HEK293 (cell line): ENCODE measurements around the gene HAUS6.

Experiments
- CTCF ChIA-PET: fragments of 350-600 bp; formaldehyde crosslinking; extraction: SDS; loops from one replicate; lab custom pipeline; 2021; ENCODE audit warnings: antibody characterized with exemption; lab: Yijun Ruan, JAX
- POLR2A ChIA-PET: fragments of 300-600 bp; formaldehyde crosslinking; extraction: SDS; loops from one replicate; lab custom pipeline; 2020; ENCODE audit warnings: antibody characterized with exemption, inconsistent platforms; lab: Yijun Ruan, JAX
- H3K27ac ChIP-seq: fragments of 200-500 bp; sonication (Bioruptor generic); 2 replicates; pipeline ENCODE4 v1.5.1; 2014; ENCODE audit warnings: low read depth, low read length, control low read depth, inconsistent platforms; ENCODE audit errors: extremely low read depth
- H3K36me3 ChIP-seq, 2 experiments: fragments of 200-500 bp in 1 of 2; sonication (Bioruptor generic) in 1 of 2; 1 replicate in 1 of 2; 2 replicates in 1 of 2; pipeline ENCODE4 v1.5.1; 2014 to 2017; ENCODE audit warnings: inconsistent platforms in 2 of 2, low read length in 2 of 2; ENCODE audit not compliant: control insufficient read depth in 2 of 2, insufficient read depth in 1 of 2
- H3K4me1 ChIP-seq: fragments of 200-500 bp; sonication (Bioruptor generic); 2 replicates; pipeline ENCODE4 v1.5.1; 2014; ENCODE audit warnings: mild to moderate bottlenecking, low read length, inconsistent platforms; ENCODE audit not compliant: control insufficient read depth, insufficient read depth
- H3K4me3 ChIP-seq: 2 replicates; pipeline ENCODE4 v1.5.1; 2011; ENCODE audit warnings: low read depth, mild to moderate bottlenecking, control low read depth, low read length, moderate library complexity
- H3K9me3 ChIP-seq: fragments of 200-500 bp; sonication (Bioruptor generic); 2 replicates; pipeline ENCODE4 v1.5.1; 2014; ENCODE audit warnings: low read depth, low read length, inconsistent platforms; ENCODE audit not compliant: control insufficient read depth, insufficient read depth
- GLI2 ChIP-seq: fragments of 450-650 bp; formaldehyde crosslinking; IDR thresholded peaks from 2 replicates; pipeline ENCODE4; 2017; ENCODE audit warnings: missing biosample characterization, missing genetic modification characterization, low read depth, borderline replicate concordance
- KLF16 ChIP-seq: fragments of 450-650 bp; formaldehyde crosslinking; IDR thresholded peaks from 2 replicates; pipeline ENCODE4 v1.5.1; 2017; ENCODE audit warnings: missing biosample characterization, missing genetic modification characterization
- MZF1 ChIP-seq: fragments of 450-650 bp; formaldehyde crosslinking; IDR thresholded peaks from 2 replicates; pipeline ENCODE4 v1.5.1; 2017; ENCODE audit warnings: missing biosample characterization, missing genetic modification characterization, borderline replicate concordance
- TRIM28 ChIP-seq: IDR thresholded peaks from 2 replicates; pipeline ENCODE4 v1.6.1; 2011; ENCODE audit warnings: low read length, control low read depth, borderline replicate concordance
- ZBTB7A ChIP-seq: fragments of 450-650 bp; formaldehyde crosslinking; IDR thresholded peaks from 2 replicates; pipeline ENCODE4 v1.5.1; 2016; ENCODE audit warnings: low read depth, missing biosample characterization, missing genetic modification characterization
- ZNF146 ChIP-seq: fragments of 450-650 bp; formaldehyde crosslinking; IDR thresholded peaks from 2 replicates; pipeline ENCODE4 v1.5.1; 2016; ENCODE audit warnings: missing biosample characterization, missing genetic modification characterization
- ZNF211 ChIP-seq: fragments of 450-650 bp; formaldehyde crosslinking; IDR thresholded peaks from 2 replicates; pipeline ENCODE4 v1.5.1; 2016; ENCODE audit warnings: low read depth, missing biosample characterization, missing genetic modification characterization
- ZNF324 ChIP-seq: fragments of 450-650 bp; formaldehyde crosslinking; IDR thresholded peaks from 2 replicates; pipeline ENCODE4 v1.5.1; 2016; ENCODE audit warnings: missing biosample characterization, missing genetic modification characterization
- ZNF335 ChIP-seq: fragments of 450-650 bp; formaldehyde crosslinking; conservative IDR thresholded peaks from 2 replicates; pipeline ENCODE4 v1.5.1; 2016; ENCODE audit warnings: missing biosample characterization, missing genetic modification characterization
- ZNF350 ChIP-seq: fragments of 450-650 bp; formaldehyde crosslinking; IDR thresholded peaks from 2 replicates; pipeline ENCODE4 v1.5.0; 2017; ENCODE audit warnings: missing biosample characterization, mild to moderate bottlenecking, missing genetic modification characterization
- ZNF549 ChIP-seq: fragments of 450-650 bp; IDR thresholded peaks from 2 replicates; pipeline ENCODE4 v1.5.1; 2018; ENCODE audit warnings: missing biosample characterization, missing genetic modification characterization, mild to moderate bottlenecking, inconsistent platforms, moderate library complexity
- ZNF585B ChIP-seq: fragments of 450-650 bp; formaldehyde crosslinking; IDR thresholded peaks from 2 replicates; pipeline ENCODE4 v1.5.1; 2016; ENCODE audit warnings: missing biosample characterization, missing genetic modification characterization
- ZNF660 ChIP-seq: fragments of 450-650 bp; IDR thresholded peaks from 2 replicates; pipeline ENCODE4 v1.5.1; 2018; ENCODE audit warnings: missing biosample characterization, mild to moderate bottlenecking, missing genetic modification characterization
- TF ChIP-seq, protein P1 (sequence below): fragments of 450-650 bp; formaldehyde crosslinking; conservative IDR thresholded peaks from 2 replicates; pipeline ENCODE4 v1.5.1; 2016; ENCODE audit warnings: low read depth, missing biosample characterization, missing genetic modification characterization
- TF ChIP-seq, protein P2 (sequence below): fragments of 450-650 bp; formaldehyde crosslinking; IDR thresholded peaks from 2 replicates; pipeline ENCODE4 v1.5.1; 2017; ENCODE audit warnings: missing biosample characterization, missing genetic modification characterization
- TF ChIP-seq, protein P3 (sequence below): fragments of 450-650 bp; formaldehyde crosslinking; IDR thresholded peaks from 2 replicates; pipeline ENCODE4 v1.5.1; 2016; ENCODE audit warnings: missing biosample characterization, missing genetic modification characterization, borderline replicate concordance
- TF ChIP-seq, protein P4 (sequence below): fragments of 450-650 bp; formaldehyde crosslinking; IDR thresholded peaks from 2 replicates; pipeline ENCODE4 v1.5.1; 2016; ENCODE audit warnings: missing biosample characterization, missing genetic modification characterization
- TF ChIP-seq, protein P5 (sequence below): fragments of 450-650 bp; formaldehyde crosslinking; IDR thresholded peaks from 2 replicates; pipeline ENCODE4 v1.5.1; 2016; ENCODE audit warnings: missing biosample characterization, missing genetic modification characterization

HAUS6 gene

DNA sequence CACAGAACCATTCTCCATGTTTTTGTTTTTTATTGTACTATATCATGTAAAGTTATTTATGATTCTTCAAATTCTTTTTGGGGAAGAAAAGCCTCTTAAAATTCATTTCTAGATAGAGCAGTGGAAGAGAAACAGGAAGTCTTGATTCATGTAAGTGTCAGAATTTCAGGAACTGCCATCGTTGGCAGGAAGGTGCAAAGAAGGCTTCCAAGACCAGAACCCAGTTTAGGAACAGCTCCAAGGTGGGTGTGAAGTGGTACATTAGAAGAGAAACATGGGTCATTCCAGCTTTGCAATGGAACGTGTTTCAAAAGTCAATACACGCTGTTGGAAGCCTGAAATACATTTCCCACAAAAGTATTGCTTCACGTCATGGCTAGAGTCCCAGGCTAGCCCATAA, 84.5 kb downstream of the HAUS6 start:
- Histone ChIP-seq H3K4me3 (no peak overlapping the region), H3K9me3 (no peaks in the 10 kb centered on the region), H3K4me1 (no peaks in the 10 kb centered on the region)
- ChIA-PET POLR2A (no interaction called here), CTCF (interaction anchor here (0.7 to 4.0 kb wide), 2 partner anchors 10 to 183 kb away, joined by 3 to 16 read pairs; no protein-coding TSS in a partner anchor)
- no peak for TF ChIP-seq ZNF211 (tag by site-specific recombination)
- TF ChIP-seq, protein P1, sequence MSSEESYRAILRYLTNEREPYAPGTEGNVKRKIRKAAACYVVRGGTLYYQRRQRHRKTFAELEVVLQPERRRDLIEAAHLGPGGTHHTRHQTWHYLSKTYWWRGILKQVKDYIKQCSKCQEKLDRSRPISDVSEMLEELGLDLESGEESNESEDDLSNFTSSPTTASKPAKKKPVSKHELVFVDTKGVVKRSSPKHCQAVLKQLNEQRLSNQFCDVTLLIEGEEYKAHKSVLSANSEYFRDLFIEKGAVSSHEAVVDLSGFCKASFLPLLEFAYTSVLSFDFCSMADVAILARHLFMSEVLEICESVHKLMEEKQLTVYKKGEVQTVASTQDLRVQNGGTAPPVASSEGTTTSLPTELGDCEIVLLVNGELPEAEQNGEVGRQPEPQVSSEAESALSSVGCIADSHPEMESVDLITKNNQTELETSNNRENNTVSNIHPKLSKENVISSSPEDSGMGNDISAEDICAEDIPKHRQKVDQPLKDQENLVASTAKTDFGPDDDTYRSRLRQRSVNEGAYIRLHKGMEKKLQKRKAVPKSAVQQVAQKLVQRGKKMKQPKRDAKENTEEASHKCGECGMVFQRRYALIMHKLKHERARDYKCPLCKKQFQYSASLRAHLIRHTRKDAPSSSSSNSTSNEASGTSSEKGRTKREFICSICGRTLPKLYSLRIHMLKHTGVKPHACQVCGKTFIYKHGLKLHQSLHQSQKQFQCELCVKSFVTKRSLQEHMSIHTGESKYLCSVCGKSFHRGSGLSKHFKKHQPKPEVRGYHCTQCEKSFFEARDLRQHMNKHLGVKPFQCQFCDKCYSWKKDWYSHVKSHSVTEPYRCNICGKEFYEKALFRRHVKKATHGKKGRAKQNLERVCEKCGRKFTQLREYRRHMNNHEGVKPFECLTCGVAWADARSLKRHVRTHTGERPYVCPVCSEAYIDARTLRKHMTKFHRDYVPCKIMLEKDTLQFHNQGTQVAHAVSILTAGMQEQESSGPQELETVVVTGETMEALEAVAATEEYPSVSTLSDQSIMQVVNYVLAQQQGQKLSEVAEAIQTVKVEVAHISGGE (tag by site-specific recombination), result no peak
- no peak for TF ChIP-seq KLF16
- TF ChIP-seq, protein P2, sequence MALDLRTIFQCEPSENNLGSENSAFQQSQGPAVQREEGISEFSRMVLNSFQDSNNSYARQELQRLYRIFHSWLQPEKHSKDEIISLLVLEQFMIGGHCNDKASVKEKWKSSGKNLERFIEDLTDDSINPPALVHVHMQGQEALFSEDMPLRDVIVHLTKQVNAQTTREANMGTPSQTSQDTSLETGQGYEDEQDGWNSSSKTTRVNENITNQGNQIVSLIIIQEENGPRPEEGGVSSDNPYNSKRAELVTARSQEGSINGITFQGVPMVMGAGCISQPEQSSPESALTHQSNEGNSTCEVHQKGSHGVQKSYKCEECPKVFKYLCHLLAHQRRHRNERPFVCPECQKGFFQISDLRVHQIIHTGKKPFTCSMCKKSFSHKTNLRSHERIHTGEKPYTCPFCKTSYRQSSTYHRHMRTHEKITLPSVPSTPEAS (tag by site-specific recombination), result no peak
- TF ChIP-seq, protein P3, sequence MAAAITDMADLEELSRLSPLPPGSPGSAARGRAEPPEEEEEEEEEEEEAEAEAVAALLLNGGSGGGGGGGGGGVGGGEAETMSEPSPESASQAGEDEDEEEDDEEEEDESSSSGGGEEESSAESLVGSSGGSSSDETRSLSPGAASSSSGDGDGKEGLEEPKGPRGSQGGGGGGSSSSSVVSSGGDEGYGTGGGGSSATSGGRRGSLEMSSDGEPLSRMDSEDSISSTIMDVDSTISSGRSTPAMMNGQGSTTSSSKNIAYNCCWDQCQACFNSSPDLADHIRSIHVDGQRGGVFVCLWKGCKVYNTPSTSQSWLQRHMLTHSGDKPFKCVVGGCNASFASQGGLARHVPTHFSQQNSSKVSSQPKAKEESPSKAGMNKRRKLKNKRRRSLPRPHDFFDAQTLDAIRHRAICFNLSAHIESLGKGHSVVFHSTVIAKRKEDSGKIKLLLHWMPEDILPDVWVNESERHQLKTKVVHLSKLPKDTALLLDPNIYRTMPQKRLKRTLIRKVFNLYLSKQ (tag by site-specific recombination), result no peak
- no peak for TF ChIP-seq ZBTB7A
- TF ChIP-seq, protein P4, sequence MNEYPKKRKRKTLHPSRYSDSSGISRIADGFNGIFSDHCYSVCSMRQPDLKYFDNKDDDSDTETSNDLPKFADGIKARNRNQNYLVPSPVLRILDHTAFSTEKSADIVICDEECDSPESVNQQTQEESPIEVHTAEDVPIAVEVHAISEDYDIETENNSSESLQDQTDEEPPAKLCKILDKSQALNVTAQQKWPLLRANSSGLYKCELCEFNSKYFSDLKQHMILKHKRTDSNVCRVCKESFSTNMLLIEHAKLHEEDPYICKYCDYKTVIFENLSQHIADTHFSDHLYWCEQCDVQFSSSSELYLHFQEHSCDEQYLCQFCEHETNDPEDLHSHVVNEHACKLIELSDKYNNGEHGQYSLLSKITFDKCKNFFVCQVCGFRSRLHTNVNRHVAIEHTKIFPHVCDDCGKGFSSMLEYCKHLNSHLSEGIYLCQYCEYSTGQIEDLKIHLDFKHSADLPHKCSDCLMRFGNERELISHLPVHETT, result no peak
- no peak for TF ChIP-seq ZNF146 (tag by site-specific recombination)
- TF ChIP-seq ZNF585B, result no peak
- no peak for TF ChIP-seq ZNF335
- no peak for TF ChIP-seq ZNF660 (tag by site-specific recombination)
- TF ChIP-seq MZF1, result no peak
- no peak for TF ChIP-seq ZNF350 (tag by site-specific recombination)
- no peak for TF ChIP-seq ZNF324 (tag by site-specific recombination)
- TF ChIP-seq, protein P5, sequence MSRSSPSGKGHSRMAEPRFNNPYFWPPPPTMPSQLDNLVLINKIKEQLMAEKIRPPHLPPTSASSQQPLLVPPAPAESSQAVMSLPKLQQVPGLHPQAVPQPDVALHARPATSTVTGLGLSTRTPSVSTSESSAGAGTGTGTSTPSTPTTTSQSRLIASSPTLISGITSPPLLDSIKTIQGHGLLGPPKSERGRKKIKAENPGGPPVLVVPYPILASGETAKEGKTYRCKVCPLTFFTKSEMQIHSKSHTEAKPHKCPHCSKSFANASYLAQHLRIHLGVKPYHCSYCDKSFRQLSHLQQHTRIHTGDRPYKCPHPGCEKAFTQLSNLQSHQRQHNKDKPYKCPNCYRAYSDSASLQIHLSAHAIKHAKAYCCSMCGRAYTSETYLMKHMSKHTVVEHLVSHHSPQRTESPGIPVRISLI (tag by site-specific recombination), result no peak
- TF ChIP-seq GLI2, result no peak
- TF ChIP-seq ZNF549 (tag by site-specific recombination), result no peak
- no peak for TF ChIP-seq TRIM28
- TF ChIP-seq, all 188 proteins: peak for 0
- H3K27ac ChIP-seq, result no peak overlapping the region
- no peaks in the 10 kb centered on the region for H3K36me3 ChIP-seq
